Activated CD8-positive, alpha-beta memory T cell treated with anti-CD3 and anti-CD28 coated beads for 4 hours (primary cell): ENCODE results near the gene NCK1.

Source experiments
- DNase-seq, 2 donors: peaks; one replicate each; pipeline ENCODE4 v3.0.0-alpha.2; 2020; ENCODE audit warnings: low read depth in 2 of 2

Gene NCK1

GRCh38 chr3:136861890-136862616 lies at the start of gene NCK1:
Gene NCK1, plus strand, starts transcription at chr3:136862208. Its CDS starts 65,794 bp downstream, at chr3:136928002.
- DNase-seq, result peak; percentile 97 to 98

GRCh38 chr3:136817448-136817847 lies 44.6 kb upstream of the NCK1 start:
- DNase-seq, result no peak

- DNase-seq, result no peak
These were observed 43.7 kb upstream of the NCK1 start for GRCh38 chr3:136818191-136818768.

- peak in 1 of 2 donors; percentile 8 for DNase-seq
These were observed 43.1 kb upstream of the NCK1 start, which contains the start of gene SLC35G2 for GRCh38 chr3:136818769-136819391. Gene SLC35G2, plus strand, starts transcription at chr3:136819126. Its CDS starts 35,335 bp downstream, at chr3:136854461.

- DNase-seq, result no peak
These were observed 42.6 kb upstream of the NCK1 start for GRCh38 chr3:136819392-136819730.

GRCh38 chr3:136819731-136820679 lies 42.0 kb upstream of the NCK1 start:
- DNase-seq, result no peak

- DNase-seq, result no peak
These were observed 30.5 kb upstream of the NCK1 start for GRCh38 chr3:136831461-136831860.

GRCh38 chr3:136835089-136835812 lies 26.8 kb upstream of the NCK1 start:
- DNase-seq, result no peak

- DNase-seq, result no peak
These were observed 26.0 kb upstream of the NCK1 start for GRCh38 chr3:136835813-136836510.

GRCh38 chr3:136836511-136837156 lies 25.4 kb upstream of the NCK1 start:
- DNase-seq, result no peak

- DNase-seq, result no peak
These were observed 23.1 kb upstream of the NCK1 start for GRCh38 chr3:136838641-136839555.

- no peak for DNase-seq
These were observed 22.5 kb upstream of the NCK1 start for GRCh38 chr3:136839556-136839931.

- DNase-seq, result no peak
These were observed 21.8 kb upstream of the NCK1 start for GRCh38 chr3:136840252-136840651.

GRCh38 chr3:136842294-136842693 lies 19.7 kb upstream of the NCK1 start:
- DNase-seq, result no peak

GRCh38 chr3:136844724-136845123 lies 17.3 kb upstream of the NCK1 start:
- no peak for DNase-seq

- no peak for DNase-seq
These were observed 9.8 kb upstream of the NCK1 start for GRCh38 chr3:136852180-136852579.

- DNase-seq, result no peak
These were observed 5.3 kb upstream of the NCK1 start for GRCh38 chr3:136856665-136857064.

- no peak for DNase-seq
These were observed 3.6 kb upstream of the NCK1 start for GRCh38 chr3:136858381-136858780.

- DNase-seq, result no peak
These were observed 1.5 kb upstream of the NCK1 start for GRCh38 chr3:136860541-136860940.
